SH-SY5Y (cell line): Measurements from ENCODE around the gene FAM83F.

Experiments
- GATA2 ChIP-seq: IDR thresholded peaks from 2 replicates; pipeline ENCODE4 v1.6.1; 2011; ENCODE audit warnings: mild to moderate bottlenecking, low read depth, low read length
- GATA3 ChIP-seq: IDR thresholded peaks from 2 replicates; pipeline ENCODE4 v1.6.1; 2011; ENCODE audit warnings: low read depth, mild to moderate bottlenecking, low read length, moderate library complexity

DNA sequence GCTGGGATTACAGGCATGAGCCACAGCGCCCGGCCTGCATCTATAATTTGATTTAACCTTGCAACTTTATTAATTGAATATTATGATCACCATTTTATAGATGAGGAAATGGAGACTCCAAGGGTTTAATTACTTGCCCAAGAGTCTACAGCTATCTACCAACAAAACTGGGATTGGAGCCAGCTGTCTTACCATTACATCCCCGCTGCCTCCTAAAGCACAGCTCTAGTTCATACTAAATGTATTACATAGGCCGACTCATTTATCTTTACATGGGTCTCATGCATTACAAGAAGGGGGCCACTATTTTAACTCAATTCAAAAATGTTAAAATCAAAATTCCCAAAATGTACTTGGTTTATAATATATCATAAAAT lies 48.6 kb upstream of the FAM83F start:
- TF ChIP-seq GATA2 = no peak
- TF ChIP-seq GATA3 = no peak
